Measurements from ENCODE around the gene GLIS1. TPM values are rescaled to one million over a fixed set of nuclear protein-coding genes. Genes with fewer than 3 reads are reported as not detected.

Gene GLIS1
- total RNA-seq, 2 donors from 2014 or later: 0.25 to 0.34 TPM

- ATAC-seq (no peak), DNase-seq (no peak)
- intact Hi-C loops (cut with DNase I, micrococcal nuclease): no loop called here
Measured at GRCh38 chr1:53461323-53462044, 277.5 kb downstream of the GLIS1 start.

- intact Hi-C loops (cut with DNase I, micrococcal nuclease): no loop called here
- ATAC-seq (no peak), DNase-seq (no peak)
Measured at GRCh38 chr1:53460666-53461322, 278.2 kb downstream of the GLIS1 start.

- DNase-seq (no peak), ATAC-seq (no peak)
- intact Hi-C loops (cut with DNase I, micrococcal nuclease): no loop called here
Measured at GRCh38 chr1:53460211-53460634, 278.7 kb downstream of the GLIS1 start.

- no peak for ATAC-seq
- intact Hi-C loops (cut with DNase I, micrococcal nuclease): no loop called here
- DNase-seq: no peak
Measured at GRCh38 chr1:53459321-53460175, 279.4 kb downstream of the GLIS1 start, which contains the start of gene DMRTB1. Gene DMRTB1, plus strand, starts transcription at chr1:53459399. Its CDS starts 55 bp downstream, at chr1:53459454.

GRCh38 chr1:53458634-53459033 is 280.3 kb downstream of the GLIS1 start:
- intact Hi-C loops (cut with DNase I, micrococcal nuclease): no loop called here
- DNase-seq: no peak
- ATAC-seq: no peak

Other genes starting within 250 kb of the GLIS1 start
- 10 to 100 TPM; 10.3 to 16.8 TPM for gene NDC1, start 99.1 kb upstream of the GLIS1 start, total RNA-seq
- 10 to 100 TPM; 28.7 to 35.2 TPM for gene YIPF1, start 150.6 kb upstream of the GLIS1 start, total RNA-seq
- under 1 TPM in 1 of 2 donors, not detected in 1; 0.31 TPM for gene DIO1, start 155.0 kb upstream of the GLIS1 start, total RNA-seq
- 10 to 100 TPM; 15.7 to 17.9 TPM for gene IFT25, start 206.5 kb upstream of the GLIS1 start, total RNA-seq
- gene LRRC42, start 207.2 kb upstream of the GLIS1 start, total RNA-seq: 10 to 100 TPM; 19.7 to 24.0 TPM